Omental fat pad (tissue), 4 donors: Measurements from ENCODE around the gene DBF4B. TPM values are rescaled to one million over a fixed set of nuclear protein-coding genes. Genes with fewer than 3 reads are reported as not detected.

Source experiments
- ATAC-seq: fragments of 150-250 bp; one replicate; pipeline ENCODE4 v1.9.1; 2016; ENCODE audit warnings: mild to moderate bottlenecking, moderate library complexity; ENCODE audit not compliant: low FRiP score
- DNase-seq: peaks from one replicate; pipeline ENCODE4 v3.0.0-alpha.2; 2019; ENCODE audit warnings: low spot score
- CTCF ChIP-seq, 3 donors: fragments of 450-650 bp; IDR thresholded peaks; one replicate each; pipeline ENCODE4 v1.5.1; 2016 to 2017; ENCODE audit warnings: antibody characterized with exemption in 3 of 3, mild to moderate bottlenecking in 3 of 3, moderate library complexity in 2 of 3
- total RNA-seq, 4 donors: library from RNA; depleted of rRNA; stranded (reverse); fragments of >200 nt; gene quantifications; one replicate each; pipeline ENCODE4 v1.1.0, GENCODE V29; 2016

The DBF4B gene
- total RNA-seq, 4 donors from 2014 or later = 1.6 to 6.3 (median 2.5) TPM

GRCh38 chr17:44770166-44770925, 61.9 kb downstream of the DBF4B start:
- no peak for DNase-seq
- TF ChIP-seq CTCF (IDR thresholded peaks at IDR 0.05) = no peak
- ATAC-seq = no peak

- TF ChIP-seq CTCF (IDR thresholded peaks at IDR 0.05) = no peak
- ATAC-seq = no peak
Observed at GRCh38 chr17:44772308-44773045, 64.0 kb downstream of the DBF4B start.

GRCh38 chr17:44773140-44773539, 64.7 kb downstream of the DBF4B start:
- DNase-seq (no peak), ATAC-seq (no peak)
- no peak for TF ChIP-seq CTCF (IDR thresholded peaks at IDR 0.05)

More at GRCh38 chr17:44772308-44773045, 64.0 kb downstream of the DBF4B start:
- DNase-seq = no peak

- ATAC-seq (peak; percentile 35), DNase-seq (peak; percentile 97)
- peak in 2 of 3 donors; percentile 80 to 94 for TF ChIP-seq CTCF (IDR thresholded peaks at IDR 0.05)
Observed at GRCh38 chr17:44774271-44775135, 66.0 kb downstream of the DBF4B start.

GRCh38 chr17:44775136-44775837, 66.8 kb downstream of the DBF4B start:
- TF ChIP-seq CTCF (IDR thresholded peaks at IDR 0.05) = no peak
- peak; percentile 93 for DNase-seq

More at GRCh38 chr17:44775136-44775837, 66.8 kb downstream of the DBF4B start:
- peak; percentile 95 for ATAC-seq
